Effector CD4-positive, alpha-beta T cell (primary cell): ENCODE results near the gene PPEF1.

ENCODE experiments used
- DNase-seq: peaks from one replicate; pipeline ENCODE4 v3.0.0-alpha.2; 2020
- total RNA-seq: gene quantifications from one replicate; lab custom pipeline; 2026; lab: John Stamatoyannopoulos, UW

The PPEF1 gene
- 0.94 reads per million for total RNA-seq

- no peak for DNase-seq
Measured at GRCh38 chrX:18707426-18708049, at the start of gene PPEF1. Gene PPEF1 (plus strand): TSS chrX:18707645. CDS start chrX:18707781, 136 bp downstream.

- DNase-seq: no peak
Measured at GRCh38 chrX:18661273-18661672, 46.2 kb upstream of the PPEF1 start.

GRCh38 chrX:18664947-18665346, 42.5 kb upstream of the PPEF1 start:
- no peak for DNase-seq

GRCh38 chrX:18666614-18667013, 40.8 kb upstream of the PPEF1 start:
- no peak for DNase-seq

GRCh38 chrX:18668071-18668835, 39.2 kb upstream of the PPEF1 start:
- DNase-seq: no peak

GRCh38 chrX:18672008-18672407, 35.4 kb upstream of the PPEF1 start, which contains the start of gene RS1:
Gene RS1 (minus strand): TSS chrX:18672108. CDS start chrX:18672068, 40 bp downstream.
- DNase-seq: no peak

GRCh38 chrX:18674417-18674787, 33.0 kb upstream of the PPEF1 start:
- peak; percentile 12 for DNase-seq

- peak; percentile 70 for DNase-seq
Measured at GRCh38 chrX:18674788-18675735, 32.4 kb upstream of the PPEF1 start.

GRCh38 chrX:18676050-18676449, 31.4 kb upstream of the PPEF1 start:
- no peak for DNase-seq

- no peak for DNase-seq
Measured at GRCh38 chrX:18676470-18676869, 31.0 kb upstream of the PPEF1 start.

- DNase-seq: no peak
Measured at GRCh38 chrX:18677161-18677869, 30.1 kb upstream of the PPEF1 start.

GRCh38 chrX:18681996-18682395, 25.4 kb upstream of the PPEF1 start:
- no peak for DNase-seq

GRCh38 chrX:18682979-18683387, 24.5 kb upstream of the PPEF1 start:
- DNase-seq: no peak

GRCh38 chrX:18687856-18688495, 19.5 kb upstream of the PPEF1 start:
- DNase-seq: no peak

- DNase-seq: no peak
Measured at GRCh38 chrX:18691431-18691830, 16.0 kb upstream of the PPEF1 start.

- no peak for DNase-seq
Measured at GRCh38 chrX:18692541-18692940, 14.9 kb upstream of the PPEF1 start.

GRCh38 chrX:18696653-18697052, 10.8 kb upstream of the PPEF1 start:
- DNase-seq: no peak

- DNase-seq: no peak
Measured at GRCh38 chrX:18698737-18699650, 8.5 kb upstream of the PPEF1 start.

- no peak for DNase-seq
Measured at GRCh38 chrX:18701621-18702361, 5.7 kb upstream of the PPEF1 start.
